CD14-positive monocyte (primary cell): ENCODE data around the gene PIP4K2C. TPM values are rescaled to one million over a fixed set of nuclear protein-coding genes. Genes with fewer than 3 reads are reported as not detected.

ENCODE experiments used
- DNase-seq, 3 donors: peaks; one replicate each; pipeline ENCODE4 v3.0.0-alpha.2; 2011 to 2022
- H2AFZ ChIP-seq: 2 replicates; pipeline ENCODE4 v1.6.0; 2012; ENCODE audit warnings: mild to moderate bottlenecking, low read depth, low read length, inconsistent platforms; ENCODE audit not compliant: insufficient read depth, poor library complexity, severe bottlenecking
- H3K27ac ChIP-seq, 2 donors: 1 replicate in 1 of 2; 2 replicates in 1 of 2; pipeline ENCODE4 v1.5.1; 2012 to 2013; ENCODE audit warnings: low read length in 2 of 2, control low read depth in 1 of 2, inconsistent platforms in 1 of 2, low read depth in 1 of 2, mild to moderate bottlenecking in 1 of 2
- H3K27me3 ChIP-seq, 2 donors: one replicate each; pipeline versions ENCODE4 v1.6.0 to v1.6.1; 2011 to 2013; ENCODE audit warnings: low read length in 2 of 2; ENCODE audit not compliant: control insufficient read depth in 2 of 2, insufficient read depth in 2 of 2
- H3K36me3 ChIP-seq, 2 donors: replicated peaks in 1 of 2; 1 replicate in 1 of 2; 2 replicates in 1 of 2; pipeline versions ENCODE4 v1.5.1 to v1.6.1; 2012 to 2013; ENCODE audit warnings: low read length in 2 of 2, control low read depth in 1 of 2, inconsistent platforms in 1 of 2, mild to moderate bottlenecking in 1 of 2; ENCODE audit not compliant: insufficient read depth in 2 of 2, control insufficient read depth in 1 of 2
- H3K4me1 ChIP-seq, 2 donors: 1 replicate in 1 of 2; 2 replicates in 1 of 2; pipeline versions ENCODE4 v1.5.1 to v1.6.1; 2012 to 2013; ENCODE audit warnings: low read length in 2 of 2, control low read depth in 1 of 2, inconsistent platforms in 1 of 2, mild to moderate bottlenecking in 1 of 2, moderate library complexity in 1 of 2; ENCODE audit not compliant: insufficient read depth in 2 of 2, control insufficient read depth in 1 of 2
- H3K4me2 ChIP-seq: replicated peaks from 2 replicates; pipeline ENCODE3; 2012; ENCODE audit warnings: low read length, moderate library complexity, mild to moderate bottlenecking; ENCODE audit not compliant: poor library complexity, severe bottlenecking; ENCODE audit errors: extremely low read depth
- H3K4me3 ChIP-seq, 3 experiments: fragments of 200-600 bp in 1 of 3; sonication (generic) in 1 of 3; replicated peaks in 1 of 3; 1 replicate in 2 of 3; 2 replicates in 1 of 3; pipeline ENCODE4 v1.5.1; 2011 to 2013; ENCODE audit warnings: low read length in 3 of 3, mild to moderate bottlenecking in 3 of 3, control low read depth in 2 of 3, low read depth in 2 of 3, inconsistent platforms in 1 of 3, moderate library complexity in 1 of 3
- H3K79me2 ChIP-seq: 2 replicates; pipeline ENCODE4 v1.6.0; 2012; ENCODE audit warnings: mild to moderate bottlenecking, control low read depth, inconsistent platforms, low read length, moderate library complexity; ENCODE audit not compliant: insufficient read depth
- H3K9ac ChIP-seq: 2 replicates; pipeline ENCODE4 v1.6.0; 2017; ENCODE audit warnings: low read length, mild to moderate bottlenecking; ENCODE audit not compliant: insufficient read depth, poor library complexity, severe bottlenecking
- H3K9me3 ChIP-seq, 2 donors: replicated peaks in 1 of 2; 1 replicate in 1 of 2; 2 replicates in 1 of 2; pipeline versions ENCODE4 v1.5.1 to v1.6.1; 2012 to 2013; ENCODE audit warnings: low read length in 2 of 2, control low read depth in 1 of 2; ENCODE audit not compliant: control insufficient read depth in 1 of 2, insufficient read depth in 1 of 2
- H4K20me1 ChIP-seq: 2 replicates; pipeline ENCODE4 v1.6.0; 2012; ENCODE audit warnings: mild to moderate bottlenecking, low read length, control low read depth, moderate library complexity; ENCODE audit not compliant: insufficient read depth
- H3K27ac Mint-ChIP-seq, 7 donors: one replicate each; pipeline ENCODE4 v1.8.0; 2020; ENCODE audit warnings: mild to moderate bottlenecking in 7 of 7, mixed read lengths in 7 of 7, moderate library complexity in 6 of 7, inconsistent platforms in 2 of 7
- H3K27me3 Mint-ChIP-seq, 3 donors: one replicate each; pipeline ENCODE4 v1.8.0; 2021 to 2022; ENCODE audit warnings: low read depth in 3 of 3, mild to moderate bottlenecking in 3 of 3, mixed read lengths in 3 of 3, moderate library complexity in 3 of 3, inconsistent platforms in 1 of 3
- H3K36me3 Mint-ChIP-seq, 2 donors: one replicate each; pipeline ENCODE4 v1.8.0; 2020; ENCODE audit warnings: mixed read lengths in 2 of 2, inconsistent platforms in 1 of 2, mild to moderate bottlenecking in 1 of 2
- H3K4me1 Mint-ChIP-seq: one replicate; pipeline ENCODE4 v1.8.0; 2020; ENCODE audit warnings: mild to moderate bottlenecking, mixed read lengths
- H3K4me3 Mint-ChIP-seq, 2 donors: one replicate each; pipeline ENCODE4 v1.8.0; 2020; ENCODE audit warnings: mild to moderate bottlenecking in 2 of 2, mixed read lengths in 2 of 2, moderate library complexity in 1 of 2
- H3K9me3 Mint-ChIP-seq, 7 donors: one replicate each; pipeline ENCODE4 v1.8.0; 2020 to 2022; ENCODE audit warnings: mixed read lengths in 7 of 7, mild to moderate bottlenecking in 6 of 7, moderate library complexity in 6 of 7, inconsistent platforms in 2 of 7
- CTCF ChIP-seq: fragments of 200-600 bp; IDR thresholded peaks from one replicate; pipeline ENCODE4 v1.8.0; 2022; ENCODE audit warnings: antibody characterized with exemption, mild to moderate bottlenecking
- WGBS: methylation state at CpG from one replicate; pipeline ENCODE4 v1.1.5; 2013; ENCODE audit warnings: missing lambda C conversion rate; ENCODE audit not compliant: insufficient coverage; 5-methylcytosine and 5-hydroxymethylcytosine counted together
- intact Hi-C, 2 donors: fragments of 100-400 bp; cut with micrococcal nuclease; formaldehyde crosslinking; loops; one replicate each; pipeline versions ENCODE4 v1.15.0 to v1.15.1; 2023
- polyA plus RNA-seq, 3 donors: library from polyadenylated mRNA; depleted of rRNA in 1 of 3; unstranded in 2 of 3; stranded (reverse) in 1 of 3; fragments of 300-500 nt in 2 of 3; fragments of >200 nt in 1 of 3; fragmentation: Illumina TruSeq in 2 of 3; gene quantifications; 1 replicate in 2 of 3; 2 replicates in 1 of 3; pipeline ENCODE4 v1.2.3, GENCODE V29; 2012 to 2021

Gene PIP4K2C
- polyA plus RNA-seq, 3 donors = 12.3 to 18.6 (median 16.9) TPM

- Histone ChIP-seq H3K36me3 (no peaks in the 10 kb centered on the region), H3K4me2 (peak overlapping the region; percentile 69), H3K4me3 (peak overlapping the region in 1 of 3 experiments; percentile 69), H3K9me3 (no peaks in the 10 kb centered on the region), H3K79me2 (peaks cover 26% of the 10 kb centered on the region), H3K27me3 (peaks cover 31 to 37% of the 10 kb centered on the region in 2 donors), H3K4me1 (peaks cover 18 to 42% of the 10 kb centered on the region in 2 donors), H4K20me1 (no peaks in the 10 kb centered on the region), H2AFZ (peak overlapping the region; percentile 81), H3K27ac (no peak overlapping the region), H3K9ac (no peak overlapping the region)
- peak overlapping the region in 2 of 7 donors; percentile 20 to 21 for H3K27ac Mint-ChIP-seq
- peak overlapping the region in 1 of 2 donors; percentile 86 for H3K4me3 Mint-ChIP-seq
- peaks cover 43% of the 10 kb centered on the region for H3K4me1 Mint-ChIP-seq
- H3K36me3 Mint-ChIP-seq = peaks cover 8 to 12% of the 10 kb centered on the region in 2 donors
- TF ChIP-seq CTCF = no peak
- peaks cover 0 to 11% (median 2%) of the 10 kb centered on the region in 7 donors for H3K9me3 Mint-ChIP-seq
- intact Hi-C loops = loop anchor here (5.0 to 10.0 kb wide), 3 partner anchors 72 to 205 kb away; partner anchors contain the start of genes ARHGAP9 (in 2 of the 2), CDK4 (in 1 of the 2) and MARCHF9 (in 1 of the 2)
- H3K27me3 Mint-ChIP-seq = peaks cover 42 to 43% (median 43%) of the 10 kb centered on the region in 3 donors
- DNase-seq = no peak
- 68% methylated on average over 9 of the region's 13 CpGs for WGBS
These were observed 41.6 kb upstream of the PIP4K2C start for GRCh38 chr12:57549203-57549908.

GRCh38 chr12:57549909-57550640 is 40.9 kb upstream of the PIP4K2C start, which contains the start of gene KIF5A:
Gene KIF5A (plus strand): TSS chr12:57550044. CDS start chr12:57550272, 228 bp downstream.
- intact Hi-C loops = loop anchor here (5.0 to 10.0 kb wide), 3 partner anchors 73 to 205 kb away; partner anchors contain the start of genes ARHGAP9 (in 2 of the 2), CDK4 (in 1 of the 2) and MARCHF9 (in 1 of the 2)
- peak within 1 kb of the TSS; percentile 30 for H3K9ac ChIP-seq
- peaks cover 18 to 37% of the 10 kb centered on the region in 2 donors for H3K4me1 ChIP-seq

More at GRCh38 chr12:57549909-57550640, 40.9 kb upstream of the PIP4K2C start, which contains the start of gene KIF5A:
- Histone ChIP-seq H3K27me3 (peaks cover 31 to 37% of the 10 kb centered on the region in 2 donors), H3K4me2 (peak within 1 kb of the TSS; percentile 69), H3K27ac (no peak within 1 kb of the TSS), H3K4me3 (peak within 1 kb of the TSS in 1 of 3 experiments; percentile 69), H4K20me1 (no peaks in the 10 kb centered on the region), H2AFZ (peak within 1 kb of the TSS; percentile 81), H3K36me3 (no peaks in the 10 kb centered on the region), H3K9me3 (no peaks in the 10 kb centered on the region), H3K79me2 (peaks cover 19% of the 10 kb centered on the region)
- DNase-seq = no peak
- Mint-ChIP-seq H3K36me3 (peaks cover 8 to 12% of the 10 kb centered on the region in 2 donors), H3K4me3 (peak within 1 kb of the TSS; percentile 67 to 91), H3K4me1 (peaks cover 38% of the 10 kb centered on the region), H3K27ac (peak within 1 kb of the TSS in 4 of 7 donors; percentile 6 to 66 (median 20)), H3K27me3 (peaks cover 42 to 45% (median 43%) of the 10 kb centered on the region in 3 donors), H3K9me3 (peaks cover 0 to 11% (median 2%) of the 10 kb centered on the region in 7 donors)
- TF ChIP-seq CTCF = no peak
- WGBS = 2% methylated on average over 39 of the region's 52 CpGs
